Neural cell (in vitro differentiated cells): ENCODE data around the gene PODXL2. TPM values are rescaled to one million over a fixed set of nuclear protein-coding genes. Genes with fewer than 3 reads are reported as not detected.
A peak's percentile ranks its signal among the peaks of the same experiment; 100 is the strongest.

ENCODE experiments used
- H2AFZ ChIP-seq: fragments of 200-600, 300-800 bp; sonication (generic), shearing (Covaris generic); 2 replicates; pipeline ENCODE4 v1.6.0; 2014; ENCODE audit warnings: low read depth, mild to moderate bottlenecking, antibody characterized with exemption, low read length, moderate library complexity
- H3F3A ChIP-seq: fragments of 200-600 bp; shearing (Covaris generic); 2 replicates; pipeline ENCODE4 v1.6.1; 2016; ENCODE audit warnings: mild to moderate bottlenecking, moderate library complexity, mixed read lengths, antibody characterized with exemption, low read length; ENCODE audit not compliant: insufficient read depth, poor library complexity, severe bottlenecking
- H3K27ac ChIP-seq: fragments of 200-600, 300-800 bp; sonication (generic), shearing (Covaris generic); 2 replicates; pipeline ENCODE4 v1.5.1; 2014; ENCODE audit warnings: mild to moderate bottlenecking, low read length, moderate library complexity
- H3K27me3 ChIP-seq: fragments of 300-800, 200-600 bp; sonication (generic), shearing (Covaris generic); 2 replicates; pipeline ENCODE4 v1.6.0; 2014; ENCODE audit warnings: mild to moderate bottlenecking, low read depth, low read length, moderate library complexity; ENCODE audit not compliant: insufficient read depth
- H3K36me3 ChIP-seq: fragments of 300-800, 200-600 bp; sonication (generic), shearing (Covaris generic); 2 replicates; pipeline ENCODE4 v1.5.1; 2014; ENCODE audit warnings: mild to moderate bottlenecking, antibody characterized with exemption, low read length, moderate library complexity; ENCODE audit not compliant: insufficient read depth
- H3K4me2 ChIP-seq: fragments of 300-800, 200-600 bp; sonication (generic), shearing (Covaris generic); 2 replicates; pipeline ENCODE4 v1.6.0; 2014; ENCODE audit warnings: mild to moderate bottlenecking, low read length
- H3K4me3 ChIP-seq: fragments of 300-800, 200-600 bp; sonication (generic), shearing (Covaris generic); 2 replicates; pipeline ENCODE4 v1.5.1; 2014; ENCODE audit warnings: mild to moderate bottlenecking, low read length, moderate library complexity
- H3K79me2 ChIP-seq: fragments of 200-600 bp; shearing (Covaris generic); replicated peaks from 2 replicates; pipeline ENCODE4 v1.6.0; 2014; ENCODE audit warnings: mild to moderate bottlenecking, low read length, moderate library complexity; ENCODE audit not compliant: insufficient read depth
- H3K9ac ChIP-seq: fragments of 300-800, 200-600 bp; sonication (generic), shearing (Covaris generic); 2 replicates; pipeline ENCODE4 v1.6.1; 2016; ENCODE audit warnings: mild to moderate bottlenecking, low read length, mixed read lengths
- H3K9me2 ChIP-seq: fragments of 200-600 bp; shearing (Covaris generic); 2 replicates; pipeline ENCODE4 v1.6.1; 2016; ENCODE audit warnings: mild to moderate bottlenecking, low read length, mixed read lengths; ENCODE audit not compliant: insufficient read depth
- H3K9me3 ChIP-seq: fragments of 200-600, 300-800 bp; sonication (generic), shearing (Covaris generic); 2 replicates; pipeline ENCODE4 v1.6.1; 2016; ENCODE audit warnings: mild to moderate bottlenecking, mixed run types, low read length, moderate library complexity, mixed read lengths
- H4K20me1 ChIP-seq: fragments of 200-600 bp; shearing (Covaris generic); 2 replicates; pipeline ENCODE4 v1.6.1; 2016; ENCODE audit warnings: mild to moderate bottlenecking, mixed run types; ENCODE audit not compliant: insufficient read depth
- CTCF ChIP-seq: fragments of 450-650 bp; IDR thresholded peaks from 2 replicates; pipeline ENCODE4 v1.5.1; 2014; ENCODE audit warnings: antibody characterized with exemption, mild to moderate bottlenecking, moderate library complexity; ENCODE audit not compliant: poor library complexity, severe bottlenecking
- EP300 ChIP-seq: fragments of 450-650 bp; conservative IDR thresholded peaks from 2 replicates; pipeline ENCODE4 v1.6.1; 2014; ENCODE audit warnings: antibody characterized with exemption, mild to moderate bottlenecking, moderate library complexity; ENCODE audit not compliant: poor library complexity, severe bottlenecking
- EZH2 ChIP-seq: fragments of 200-600, 300-800 bp; shearing (Covaris generic), sonication (generic); IDR thresholded peaks from 2 replicates; pipeline ENCODE4 v1.6.1; 2014; ENCODE audit warnings: antibody characterized with exemption, low read length, borderline replicate concordance, mild to moderate bottlenecking; ENCODE audit not compliant: insufficient read depth, poor library complexity, severe bottlenecking
- MXI1 ChIP-seq: fragments of 450-650 bp; conservative IDR thresholded peaks from 2 replicates; pipeline ENCODE4 v1.6.1; 2014; ENCODE audit warnings: antibody characterized with exemption, mild to moderate bottlenecking; ENCODE audit not compliant: poor library complexity, severe bottlenecking
- POLR2AphosphoS5 ChIP-seq: IDR thresholded peaks from 2 replicates; pipeline ENCODE4 v1.6.1; 2012
- RAD21 ChIP-seq: fragments of 450-650 bp; conservative IDR thresholded peaks from 2 replicates; pipeline ENCODE4 v1.6.1; 2014; ENCODE audit warnings: antibody characterized with exemption, mild to moderate bottlenecking, moderate library complexity
- REST ChIP-seq: IDR thresholded peaks from 2 replicates; pipeline ENCODE4 v1.6.1; 2012; ENCODE audit warnings: borderline replicate concordance
- SMC3 ChIP-seq: fragments of 450-650 bp; conservative IDR thresholded peaks from 2 replicates; pipeline ENCODE4 v1.6.1; 2014; ENCODE audit warnings: antibody characterized with exemption, mild to moderate bottlenecking, moderate library complexity; ENCODE audit not compliant: poor library complexity
- TAF1 ChIP-seq: IDR thresholded peaks from 2 replicates; pipeline ENCODE4 v1.6.1; 2012; ENCODE audit warnings: low read depth
- polyA minus RNA-seq: library from RNA; depleted of rRNA, polyadenylated mRNA; stranded (reverse); fragments of >200 nt; gene quantifications from 2 replicates; pipeline ENCODE4 v1.2.3, GENCODE V29; 2014
- polyA plus RNA-seq: library from polyadenylated mRNA; depleted of rRNA; stranded (reverse); fragments of >200 nt; gene quantifications from 2 replicates; pipeline ENCODE4 v1.2.3, GENCODE V29; 2014

Gene PODXL2
- polyA plus RNA-seq (266 and 342 TPM in 2 replicates), polyA minus RNA-seq (245 and 268 TPM in 2 replicates)

DNA sequence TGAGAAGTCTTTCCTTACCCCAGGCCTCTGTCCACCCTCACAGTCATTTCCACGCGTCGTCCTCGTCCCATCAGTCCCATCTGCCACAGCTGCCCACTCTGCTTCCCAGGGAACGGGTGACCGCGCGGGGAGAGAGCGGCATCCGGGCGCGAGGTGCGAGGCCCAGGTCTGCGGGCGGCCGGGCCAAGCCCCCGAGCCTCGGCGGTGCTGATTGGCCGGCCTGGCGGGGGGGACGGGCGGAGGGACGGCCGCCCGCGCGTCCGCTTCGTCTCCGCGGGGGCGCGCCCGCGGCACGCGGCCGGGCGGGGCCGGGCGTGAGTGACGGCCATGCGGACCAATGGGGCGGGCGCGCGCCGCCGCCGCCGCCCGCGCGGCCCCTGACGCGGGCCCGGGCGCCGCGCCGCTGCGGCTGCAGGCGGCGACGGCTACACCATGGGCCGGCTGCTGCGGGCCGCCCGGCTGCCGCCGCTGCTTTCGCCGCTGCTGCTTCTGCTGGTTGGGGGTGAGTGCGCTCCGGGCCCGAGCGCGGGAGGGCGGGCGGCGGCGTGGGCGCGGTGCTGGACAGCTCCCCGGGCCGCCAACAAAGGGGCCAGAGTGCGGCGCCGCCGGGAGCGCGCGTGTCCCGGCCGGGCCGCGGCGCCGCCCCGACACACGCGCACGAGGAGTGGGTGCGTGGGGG is at the start of gene PODXL2:
Gene PODXL2 (plus strand): TSS at position 398 of the 679 bp plus-strand sequence. CDS start 35 bp downstream, at position 433.
- Histone ChIP-seq H3K36me3 (no peaks in the 10 kb centered on the region), H3K9me2 (no peaks in the 10 kb centered on the region), H3K27me3 (no peaks in the 10 kb centered on the region), H3F3A (no peaks in the 10 kb centered on the region), H3K79me2 (peaks cover 46% of the 10 kb centered on the region), H3K4me2 (peak within 1 kb of the TSS; percentile 86), H4K20me1 (no peaks in the 10 kb centered on the region), H3K27ac (peak within 1 kb of the TSS; percentile 64), H2AFZ (peak within 1 kb of the TSS; percentile 45), H3K9ac (peak within 1 kb of the TSS; percentile 74), H3K9me3 (no peaks in the 10 kb centered on the region), H3K4me3 (peak within 1 kb of the TSS; percentile 93)
- TF ChIP-seq EP300 (no peak), CTCF (peak; percentile 7), RAD21 (no peak), POLR2AphosphoS5 (peak; percentile 44), TAF1 (no peak), EZH2 (no peak), MXI1 (no peak), SMC3 (no peak), REST (no peak)

GRCh38 chr3:127580327-127581060 is 48.5 kb upstream of the PODXL2 start:
- no peak for TF ChIP-seq POLR2AphosphoS5
- TF ChIP-seq CTCF: no peak
- no peak for TF ChIP-seq MXI1
- no peak for TF ChIP-seq REST
- no peak for TF ChIP-seq SMC3
- TF ChIP-seq EP300: no peak
- no peak for TF ChIP-seq EZH2
- TF ChIP-seq RAD21: no peak
- no peak for TF ChIP-seq TAF1
- Histone ChIP-seq H2AFZ (no peak overlapping the region), H3K9me2 (no peaks in the 10 kb centered on the region), H3K4me3 (no peak overlapping the region), H3K27ac (no peak overlapping the region), H3K36me3 (peaks cover 9% of the 10 kb centered on the region), H3K4me2 (no peak overlapping the region), H3K79me2 (no peaks in the 10 kb centered on the region), H3K9me3 (no peaks in the 10 kb centered on the region), H3K9ac (no peak overlapping the region), H3F3A (no peaks in the 10 kb centered on the region), H3K27me3 (no peaks in the 10 kb centered on the region), H4K20me1 (no peaks in the 10 kb centered on the region)
